ENCODE results near the gene ZNF3.

Gene ZNF3

GRCh38 chr7:100057006-100057405 is 24.5 kb downstream of the ZNF3 start:
- no peak for DNase-seq (ENCODE audit: low read depth in 1 of 2, low spot score in 1 of 2)

DNA sequence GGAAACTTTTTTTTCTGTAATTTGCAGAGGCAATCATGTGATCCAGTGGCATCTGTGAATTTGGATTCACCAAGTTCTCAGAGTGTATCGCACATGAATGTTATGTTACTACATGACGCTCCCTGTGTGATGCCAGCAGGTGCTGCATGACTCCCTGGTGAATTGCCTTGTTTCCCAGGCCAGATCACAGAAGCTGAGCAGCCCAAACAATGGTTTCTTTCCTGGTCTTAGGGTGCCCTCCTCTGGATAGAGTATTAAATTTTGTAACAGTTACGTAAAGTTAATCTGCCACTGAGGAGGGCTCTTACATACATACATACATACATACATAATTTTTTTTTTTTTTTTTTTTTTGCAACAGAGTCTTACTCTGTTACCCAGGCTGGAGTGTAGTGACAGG is 28.3 kb downstream of the ZNF3 start:
- DNase-seq (ENCODE audit: low read depth in 1 of 2, low spot score in 1 of 2) = no peak

DNA sequence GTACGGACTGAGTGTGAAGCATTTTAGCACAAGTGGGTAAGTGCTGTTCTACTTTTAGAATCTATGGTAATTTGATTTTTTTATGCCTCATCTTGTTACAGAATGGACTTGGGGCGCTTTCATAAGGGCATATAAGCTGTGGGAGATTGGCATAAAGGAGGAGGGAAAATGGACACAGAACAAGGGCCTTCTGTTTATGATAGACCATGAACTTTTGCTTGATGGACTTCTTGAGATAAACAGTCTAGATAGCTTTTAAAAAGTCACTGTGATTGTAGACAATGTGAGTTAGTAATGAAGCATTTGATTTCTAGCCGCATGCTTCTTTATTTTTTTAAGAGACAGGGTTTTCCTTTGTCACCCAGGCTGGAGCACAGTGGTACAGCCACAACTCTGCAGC is 29.9 kb downstream of the ZNF3 start:
- DNase-seq (ENCODE audit: low read depth in 1 of 2, low spot score in 1 of 2) = no peak

GRCh38 chr7:100049441-100050291 is 31.9 kb downstream of the ZNF3 start, which contains the start of gene ZSCAN21:
Gene ZSCAN21, plus strand, starts transcription at chr7:100049774. Its CDS starts 7,233 bp downstream, at chr7:100057007.
- DNase-seq (ENCODE audit: low read depth in 1 of 2, low spot score in 1 of 2) = peak; percentile 60 to 71

DNA sequence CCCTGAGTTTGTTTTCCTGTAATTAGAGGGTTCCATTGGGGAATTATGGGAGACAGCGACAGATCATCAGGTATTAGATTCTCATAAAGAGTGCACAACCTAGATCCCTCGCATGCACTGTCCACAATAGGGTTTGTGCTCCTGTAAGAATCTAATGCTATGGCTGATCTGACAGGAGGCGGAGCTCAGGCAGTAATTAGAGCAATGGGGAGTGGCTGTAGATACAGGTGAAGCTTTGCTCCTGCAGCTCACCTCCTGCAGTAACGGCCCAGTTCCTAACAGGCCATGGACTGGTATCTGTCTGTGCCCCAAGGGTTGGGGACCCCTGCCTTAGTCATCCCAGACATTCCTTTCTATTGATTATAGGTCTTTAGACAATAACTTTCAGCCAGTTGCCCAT is 32.8 kb downstream of the ZNF3 start:
- DNase-seq (ENCODE audit: low read depth in 1 of 2, low spot score in 1 of 2) = no peak

GRCh38 chr7:100044718-100045117 is 36.8 kb downstream of the ZNF3 start:
- DNase-seq (ENCODE audit: low read depth in 1 of 2, low spot score in 1 of 2) = no peak

DNA sequence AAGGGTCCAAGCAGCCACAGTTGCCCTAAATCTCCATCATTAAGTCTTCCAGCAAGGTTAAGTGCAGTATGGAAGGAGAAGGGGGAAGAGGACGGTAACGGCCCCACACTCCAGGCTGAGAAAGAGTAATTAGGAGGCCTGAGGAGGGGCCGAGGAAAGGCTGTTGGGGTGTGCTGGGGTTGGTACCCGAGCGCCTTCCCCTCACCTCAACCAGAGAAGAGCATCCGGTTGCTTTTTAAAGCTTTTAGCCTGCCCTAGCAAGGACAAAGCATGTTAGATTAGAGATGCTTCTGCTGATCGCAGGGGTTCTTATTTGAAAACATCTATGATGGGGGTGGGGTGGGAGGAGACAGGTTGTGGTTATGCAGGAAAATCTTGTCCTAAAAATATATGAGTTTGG is 40.9 kb downstream of the ZNF3 start:
- no peak for DNase-seq (ENCODE audit: low read depth in 1 of 2, low spot score in 1 of 2)

DNA sequence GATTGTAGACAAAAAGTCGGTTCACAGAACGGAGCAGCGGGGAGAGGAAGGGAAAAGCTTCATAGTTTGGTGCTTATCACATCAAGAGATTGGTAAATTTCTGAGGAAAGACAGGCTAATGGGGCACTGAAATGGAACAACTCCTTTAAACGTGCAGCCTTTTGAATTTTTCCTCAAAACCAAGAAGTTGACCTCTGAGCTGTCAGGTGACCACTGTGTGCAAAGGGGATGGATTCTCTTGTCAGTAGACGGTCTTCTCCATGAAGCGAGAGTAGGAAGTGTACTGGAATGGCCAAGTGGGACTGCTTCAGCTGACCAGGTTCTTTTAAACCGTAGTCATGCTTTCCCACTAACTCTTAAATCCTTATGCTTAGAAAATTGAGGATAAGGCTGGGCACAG is 43.2 kb downstream of the ZNF3 start:
- no peak for DNase-seq (ENCODE audit: low read depth in 1 of 2, low spot score in 1 of 2)

DNA sequence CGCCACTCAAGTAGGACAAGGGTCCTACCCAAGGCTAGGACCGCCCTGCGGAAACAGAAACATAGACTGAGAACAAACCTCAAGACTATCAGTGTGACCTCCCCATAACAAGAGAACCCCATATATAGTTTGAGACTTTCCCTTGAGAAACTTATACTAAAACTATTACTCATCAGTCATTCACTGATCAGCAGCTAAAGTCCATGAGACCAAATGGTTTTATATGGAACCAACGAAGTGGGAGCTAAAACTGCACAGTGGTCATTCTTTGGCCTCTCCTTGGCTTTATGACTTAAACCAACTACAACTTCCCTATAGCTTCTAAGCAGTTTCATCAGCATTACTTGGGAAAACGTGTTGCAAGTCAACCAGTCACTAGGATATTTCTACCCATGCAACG is 45.6 kb downstream of the ZNF3 start:
- no peak for DNase-seq (ENCODE audit: low read depth in 1 of 2, low spot score in 1 of 2)

DNA sequence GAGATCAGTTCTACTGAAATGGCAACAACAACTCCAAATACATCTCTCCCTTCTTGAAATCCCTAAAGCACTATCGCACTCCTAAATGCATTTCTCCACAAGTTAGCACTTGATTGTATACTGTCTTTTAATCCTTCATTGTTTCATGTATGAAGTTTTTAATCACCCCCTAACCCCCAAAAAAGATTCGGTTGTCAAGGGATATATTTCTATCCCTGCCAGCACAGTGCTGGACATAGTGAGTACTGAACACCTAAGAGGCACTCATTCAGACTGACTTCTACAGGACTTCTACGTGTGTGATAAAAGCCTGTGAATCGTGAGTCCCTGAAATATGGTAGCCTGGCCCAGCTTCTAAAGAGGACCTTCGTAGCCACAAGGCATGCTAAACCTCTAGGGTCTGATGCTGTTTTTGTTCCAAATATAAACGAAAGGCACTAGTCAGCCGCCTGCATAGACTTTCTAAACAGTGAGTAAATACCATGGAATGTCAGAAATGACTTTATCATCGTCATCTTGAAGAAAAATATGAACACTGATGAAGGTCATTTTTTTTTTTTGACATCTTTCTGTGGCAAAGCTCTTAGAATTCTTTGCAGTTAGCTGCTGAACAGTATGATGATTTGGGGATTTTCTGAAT is 46.5 kb downstream of the ZNF3 start:
- DNase-seq (ENCODE audit: low read depth in 1 of 2, low spot score in 1 of 2) = no peak

DNA sequence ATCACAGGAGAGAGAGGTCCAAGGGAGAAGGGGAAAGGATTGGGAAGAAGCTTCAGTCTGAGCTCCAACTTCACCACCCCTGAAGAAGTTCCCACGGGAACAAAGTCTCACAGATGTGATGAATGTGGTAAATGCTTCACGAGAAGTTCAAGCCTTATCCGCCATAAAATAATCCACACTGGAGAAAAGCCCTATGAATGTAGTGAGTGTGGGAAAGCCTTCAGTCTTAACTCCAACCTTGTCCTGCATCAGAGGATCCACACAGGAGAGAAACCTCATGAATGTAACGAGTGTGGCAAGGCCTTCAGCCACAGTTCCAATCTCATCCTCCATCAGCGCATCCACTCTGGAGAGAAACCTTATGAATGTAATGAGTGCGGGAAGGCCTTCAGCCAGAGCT is 48.0 kb downstream of the ZNF3 start:
- no peak for DNase-seq (ENCODE audit: low read depth in 1 of 2, low spot score in 1 of 2)

- no peak for DNase-seq (ENCODE audit: low read depth in 1 of 2, low spot score in 1 of 2)
Measured at GRCh38 chr7:100029596-100029995, 51.9 kb downstream of the ZNF3 start.

DNA sequence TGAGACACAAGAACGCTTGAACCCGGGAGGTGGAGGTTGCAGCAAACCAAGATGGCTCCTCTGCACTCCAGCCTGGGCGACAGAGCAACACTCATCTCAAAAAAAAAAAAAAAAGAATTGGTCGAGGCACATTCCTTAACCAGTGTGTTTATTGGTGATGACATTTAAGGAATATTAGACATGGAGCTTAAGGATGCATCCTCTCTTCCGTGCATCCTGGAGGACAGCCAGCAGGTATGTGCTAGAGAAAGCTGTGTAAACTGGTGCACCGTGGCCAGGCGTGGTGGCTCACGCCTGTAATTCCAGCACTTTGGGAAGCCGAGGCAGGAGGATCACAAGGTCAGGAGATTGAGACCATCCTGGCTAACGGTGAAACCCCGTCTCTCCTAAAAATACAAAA is 54.3 kb downstream of the ZNF3 start:
- no peak for DNase-seq (ENCODE audit: low read depth in 1 of 2, low spot score in 1 of 2)

GRCh38 chr7:100024020-100024619 is 57.4 kb downstream of the ZNF3 start:
- no peak for DNase-seq (ENCODE audit: low read depth in 1 of 2, low spot score in 1 of 2)

- no peak for DNase-seq (ENCODE audit: low read depth in 1 of 2, low spot score in 1 of 2)
Measured at GRCh38 chr7:100023526-100023925, 58.0 kb downstream of the ZNF3 start.

DNA sequence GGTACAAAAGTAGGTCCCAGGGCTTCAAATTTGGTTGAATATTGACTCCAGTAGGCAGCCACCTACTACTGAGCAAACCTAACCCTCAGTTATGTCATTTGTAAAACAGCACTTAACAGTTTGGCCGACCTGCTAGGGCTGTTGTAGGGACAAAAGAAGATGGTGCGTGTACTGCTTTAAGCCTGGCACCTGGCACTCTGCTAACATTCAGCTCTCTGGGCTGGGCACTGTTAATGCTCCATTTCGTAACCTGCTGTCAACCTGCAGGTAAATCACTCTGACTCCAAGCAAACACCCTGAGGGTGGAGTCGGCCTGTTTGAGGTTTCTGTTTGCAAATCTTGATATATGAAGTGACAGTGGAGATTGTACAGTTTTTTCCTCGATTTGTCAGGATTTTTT is 58.9 kb downstream of the ZNF3 start:
- no peak for DNase-seq (ENCODE audit: low read depth in 1 of 2, low spot score in 1 of 2)

DNA sequence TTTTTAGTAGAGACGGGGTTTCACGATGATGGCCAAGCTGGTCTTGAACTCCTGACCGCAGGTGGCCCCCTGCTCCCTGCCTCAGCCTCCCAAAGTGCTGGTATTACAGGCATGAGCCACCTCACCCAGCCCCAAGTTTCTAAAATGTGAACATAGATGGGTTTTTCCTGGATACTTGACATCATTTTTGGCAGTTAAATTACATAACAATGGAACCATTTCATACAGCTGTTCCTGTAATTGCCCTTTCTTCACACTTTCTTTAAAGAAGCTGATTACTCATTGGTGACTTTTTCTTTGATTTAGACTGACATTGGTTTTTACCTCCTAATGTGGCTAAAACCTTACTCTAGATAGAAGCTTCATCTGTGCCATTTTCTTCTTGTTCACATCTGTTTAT is 60.2 kb downstream of the ZNF3 start:
- DNase-seq (ENCODE audit: low read depth in 1 of 2, low spot score in 1 of 2) = no peak

All from activated T-helper 1 cell treated with anti-CD3 and anti-CD28 coated beads, Interleukin-2, amount 50 U/mL, for 16 hours (primary cell).